DMS53 treated with DMSO at 0.1 percent for 48 hours (cell line): ENCODE results near the gene DBNL.

Source experiments
- DNase-seq: peaks from one replicate; lab custom pipeline; 2025; ENCODE audit not compliant: unreplicated experiment; lab: John Stamatoyannopoulos, UW

The DBNL gene

GRCh38 chr7:44097064-44097932 is 52.8 kb downstream of the DBNL start:
- DNase-seq = no peak

GRCh38 chr7:44098092-44099068 is 53.9 kb downstream of the DBNL start:
- no peak for DNase-seq

- DNase-seq = no peak
These were observed 55.2 kb downstream of the DBNL start for GRCh38 chr7:44099669-44100068.

GRCh38 chr7:44100458-44101302 is 56.2 kb downstream of the DBNL start:
- DNase-seq = no peak

- DNase-seq = no peak
These were observed 56.9 kb downstream of the DBNL start for GRCh38 chr7:44101303-44101965.

- DNase-seq = no peak
These were observed 57.7 kb downstream of the DBNL start for GRCh38 chr7:44101966-44102845.

GRCh38 chr7:44102846-44103565 is 58.5 kb downstream of the DBNL start:
- no peak for DNase-seq

- no peak for DNase-seq
These were observed 59.0 kb downstream of the DBNL start for GRCh38 chr7:44103566-44103922.

GRCh38 chr7:44103923-44104859 is 59.7 kb downstream of the DBNL start, which contains the start of gene AEBP1:
AEBP1 (plus strand) TSS chr7:44104345; CDS start chr7:44104666, 321 bp downstream.
- DNase-seq = no peak

- DNase-seq = no peak
These were observed 60.6 kb downstream of the DBNL start for GRCh38 chr7:44104860-44105771.

GRCh38 chr7:44105832-44106231 is 61.3 kb downstream of the DBNL start:
- no peak for DNase-seq

GRCh38 chr7:44106311-44107065 is 62.0 kb downstream of the DBNL start:
- no peak for DNase-seq

- no peak for DNase-seq
These were observed 62.8 kb downstream of the DBNL start for GRCh38 chr7:44107116-44107960.

GRCh38 chr7:44107961-44108767 is 63.7 kb downstream of the DBNL start:
- DNase-seq = no peak
